ENCODE results near the gene MRPS26. TPM values are rescaled to one million over a fixed set of nuclear protein-coding genes. Genes with fewer than 3 reads are reported as not detected.

MRPS26 gene
- total and polyA plus RNA-seq, 2 of the 13 experiments (the other 11 are each of a cell fraction or from before 2014, with no cell fraction given) = 89.8 to 187 TPM

GRCh38 chr20:3082955-3083952 is 37.4 kb downstream of the MRPS26 start (continued):
- TF ChIP-seq ZNF280B (CRISPR knock-in tag; IDR thresholded peaks at IDR 0.05; ENCODE audit: borderline replicate concordance) (no peak), ZNF788 (CRISPR knock-in tag; IDR thresholded peaks at IDR 0.05; ENCODE audit: borderline replicate concordance) (peak; percentile 15; the same call in 1 of the 2 replicates), ZNF776 (CRISPR knock-in tag; IDR thresholded peaks at IDR 0.05) (peak; percentile 27; the same call in 1 of the 2 replicates), MTF2 (CRISPR knock-in tag; IDR thresholded peaks at IDR 0.05; ENCODE audit: borderline replicate concordance) (no peak), ZNF460 (CRISPR knock-in tag; IDR thresholded peaks at IDR 0.05; ENCODE audit: borderline replicate concordance) (no peak), ZNF180 (CRISPR knock-in tag; IDR thresholded peaks at IDR 0.05; ENCODE audit: borderline replicate concordance, low read depth) (no peak), ZNF513 (CRISPR knock-in tag; conservative IDR thresholded peaks at IDR 0.05) (no peak), EHMT2 (IDR thresholded peaks at IDR 0.05; ENCODE audit: borderline replicate concordance, low read depth, low read length) (no peak), KDM4B (CRISPR knock-in tag; IDR thresholded peaks at IDR 0.05) (no peak), ZNF160 (CRISPR knock-in tag; IDR thresholded peaks at IDR 0.05) (no peak), AKNA (CRISPR knock-in tag; IDR thresholded peaks at IDR 0.05; ENCODE audit: borderline replicate concordance) (no peak), THAP7 (CRISPR knock-in tag; IDR thresholded peaks at IDR 0.05) (no peak), HNRNPLL (IDR thresholded peaks at IDR 0.05; ENCODE audit: low read depth, low read length, poor library complexity, severe bottlenecking) (peak; percentile 41), ZBTB7B (CRISPR knock-in tag; IDR thresholded peaks at IDR 0.05) (0 out of 2 replicates have a peak, but pooled peaks have one; percentile 26), DMTF1 (CRISPR knock-in tag; IDR thresholded peaks at IDR 0.05) (no peak), ZNF572 (CRISPR knock-in tag; IDR thresholded peaks at IDR 0.05) (0 out of 2 replicates have a peak, but pooled peaks have one; percentile 63)
